Esophagus squamous epithelium (tissue), 5 donors: ENCODE results near the gene RUSF1. TPM values are rescaled to one million over a fixed set of nuclear protein-coding genes. Genes with fewer than 3 reads are reported as not detected.

Source experiments
- DNase-seq: peaks from one replicate; lab custom pipeline; 2025; lab: John Stamatoyannopoulos, UW
- H3K27ac ChIP-seq, 4 donors: fragments of 200-600 bp; sonication (generic); one replicate each; pipeline ENCODE4 v1.5.1; 2016 to 2019; ENCODE audit warnings: mild to moderate bottlenecking in 1 of 4
- H3K27me3 ChIP-seq, 4 donors: fragments of 200-600 bp; sonication (generic); 1 replicate in 3 of 4; 2 replicates in 1 of 4; pipeline versions ENCODE4 v1.5.1 to v1.6.0; 2017 to 2021; ENCODE audit warnings: antibody characterized with exemption in 1 of 4
- H3K36me3 ChIP-seq, 3 donors: fragments of 200-600 bp; sonication (generic); one replicate each; pipeline ENCODE4 v1.5.1; 2016 to 2019
- H3K4me1 ChIP-seq, 3 donors: fragments of 200-600 bp; sonication (generic); one replicate each; pipeline ENCODE4 v1.5.1; 2017 to 2019
- H3K4me3 ChIP-seq, 4 donors: fragments of 200-600 bp; sonication (generic); 1 replicate in 3 of 4; 2 replicates in 1 of 4; pipeline ENCODE4 v1.5.1; 2016 to 2019; ENCODE audit warnings: mild to moderate bottlenecking in 2 of 4, moderate library complexity in 1 of 4
- H3K9me3 ChIP-seq, 3 donors: fragments of 200-600 bp; sonication (generic); one replicate each; pipeline ENCODE4 v1.5.1; 2016 to 2019
- POLR2A ChIP-seq, 4 donors: fragments of 450-650 bp; IDR thresholded peaks; one replicate each; pipeline ENCODE4 v1.6.1; 2017; ENCODE audit warnings: antibody characterized with exemption in 4 of 4, mild to moderate bottlenecking in 4 of 4, moderate library complexity in 3 of 4
- WGBS, 2 donors: methylation state at CpG; one replicate each; pipeline ENCODE4 v1.1.5; 2018; 5-methylcytosine and 5-hydroxymethylcytosine counted together
- intact Hi-C: fragments of 100-400 bp; cut with DNase I; formaldehyde crosslinking; loops from one replicate; pipeline ENCODE4 v1.15.0; 2022
- total RNA-seq, 4 donors: library from RNA; depleted of rRNA; stranded (reverse); fragments of >200 nt; gene quantifications; one replicate each; pipeline ENCODE4 v1.1.0, GENCODE V29; 2016
- TF ChIP-seq, protein P1 (sequence below), 6 experiments: fragments of 450-650 bp in 4 of 6; fragments of 200-600 bp in 2 of 6; sonication (generic) in 2 of 6; IDR thresholded peaks; one replicate each; pipeline ENCODE4 v1.5.1; 2016 to 2019; ENCODE audit warnings: antibody characterized with exemption in 6 of 6, mild to moderate bottlenecking in 4 of 6, moderate library complexity in 4 of 6
- donor health status: DM: yes; HTN: yes; CAD: no.

Gene RUSF1
- total RNA-seq, 4 donors from 2014 or later: 33.7 to 52.3 (median 39.1) TPM

DNA sequence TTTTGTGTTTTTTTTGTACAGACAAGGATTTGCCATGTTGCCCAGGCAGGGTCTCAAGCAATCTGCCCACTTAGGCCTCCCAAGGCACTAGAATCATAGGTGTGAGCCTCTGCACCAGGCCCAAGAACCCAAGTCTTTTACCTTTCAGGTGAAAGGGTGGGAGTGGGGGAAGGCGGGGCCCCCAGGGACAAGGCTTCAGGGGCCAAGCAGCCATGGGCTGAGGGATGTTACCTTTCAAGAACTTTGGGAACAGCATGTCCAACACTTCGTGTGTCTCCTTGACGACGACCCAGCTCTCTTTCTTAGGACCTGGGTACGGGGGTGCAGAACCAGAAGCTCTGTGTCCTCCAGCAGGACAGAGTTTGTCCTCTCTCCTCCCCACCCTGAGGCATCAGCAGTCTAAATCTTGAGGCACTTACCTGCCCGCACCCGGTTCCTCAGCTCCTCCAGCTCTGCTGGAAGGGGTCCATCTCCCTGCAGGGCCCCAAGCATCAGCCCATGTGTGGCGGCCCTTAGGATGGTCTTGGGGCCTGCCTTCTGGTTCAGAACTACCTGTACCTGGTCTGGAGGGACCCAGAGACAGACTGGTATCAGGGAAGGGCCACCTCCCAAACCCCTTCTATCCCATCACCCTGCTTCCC lies 16.3 kb downstream of the RUSF1 start:
- DNase-seq: no peak
- no peaks in the 10 kb centered on the region for H3K9me3 ChIP-seq
- H3K4me1 ChIP-seq: peaks cover 16 to 24% (median 19%) of the 10 kb centered on the region in 3 donors
- H3K36me3 ChIP-seq: peaks cover 12 to 71% (median 23%) of the 10 kb centered on the region in 3 donors
- intact Hi-C loops: no loop called here
- peaks cover 0 to 25% (median 0%) of the 10 kb centered on the region in 4 donors for H3K27me3 ChIP-seq
- 92 to 93% methylated on average over 5 to 8 of the region's 8 CpGs for WGBS, 2 donors
- no peak overlapping the region for H3K4me3 ChIP-seq
- TF ChIP-seq, protein P1, sequence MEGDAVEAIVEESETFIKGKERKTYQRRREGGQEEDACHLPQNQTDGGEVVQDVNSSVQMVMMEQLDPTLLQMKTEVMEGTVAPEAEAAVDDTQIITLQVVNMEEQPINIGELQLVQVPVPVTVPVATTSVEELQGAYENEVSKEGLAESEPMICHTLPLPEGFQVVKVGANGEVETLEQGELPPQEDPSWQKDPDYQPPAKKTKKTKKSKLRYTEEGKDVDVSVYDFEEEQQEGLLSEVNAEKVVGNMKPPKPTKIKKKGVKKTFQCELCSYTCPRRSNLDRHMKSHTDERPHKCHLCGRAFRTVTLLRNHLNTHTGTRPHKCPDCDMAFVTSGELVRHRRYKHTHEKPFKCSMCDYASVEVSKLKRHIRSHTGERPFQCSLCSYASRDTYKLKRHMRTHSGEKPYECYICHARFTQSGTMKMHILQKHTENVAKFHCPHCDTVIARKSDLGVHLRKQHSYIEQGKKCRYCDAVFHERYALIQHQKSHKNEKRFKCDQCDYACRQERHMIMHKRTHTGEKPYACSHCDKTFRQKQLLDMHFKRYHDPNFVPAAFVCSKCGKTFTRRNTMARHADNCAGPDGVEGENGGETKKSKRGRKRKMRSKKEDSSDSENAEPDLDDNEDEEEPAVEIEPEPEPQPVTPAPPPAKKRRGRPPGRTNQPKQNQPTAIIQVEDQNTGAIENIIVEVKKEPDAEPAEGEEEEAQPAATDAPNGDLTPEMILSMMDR (IDR thresholded peaks at IDR 0.05): no peak
- no peak for TF ChIP-seq POLR2A (IDR thresholded peaks at IDR 0.05)
- no peak overlapping the region for H3K27ac ChIP-seq

DNA sequence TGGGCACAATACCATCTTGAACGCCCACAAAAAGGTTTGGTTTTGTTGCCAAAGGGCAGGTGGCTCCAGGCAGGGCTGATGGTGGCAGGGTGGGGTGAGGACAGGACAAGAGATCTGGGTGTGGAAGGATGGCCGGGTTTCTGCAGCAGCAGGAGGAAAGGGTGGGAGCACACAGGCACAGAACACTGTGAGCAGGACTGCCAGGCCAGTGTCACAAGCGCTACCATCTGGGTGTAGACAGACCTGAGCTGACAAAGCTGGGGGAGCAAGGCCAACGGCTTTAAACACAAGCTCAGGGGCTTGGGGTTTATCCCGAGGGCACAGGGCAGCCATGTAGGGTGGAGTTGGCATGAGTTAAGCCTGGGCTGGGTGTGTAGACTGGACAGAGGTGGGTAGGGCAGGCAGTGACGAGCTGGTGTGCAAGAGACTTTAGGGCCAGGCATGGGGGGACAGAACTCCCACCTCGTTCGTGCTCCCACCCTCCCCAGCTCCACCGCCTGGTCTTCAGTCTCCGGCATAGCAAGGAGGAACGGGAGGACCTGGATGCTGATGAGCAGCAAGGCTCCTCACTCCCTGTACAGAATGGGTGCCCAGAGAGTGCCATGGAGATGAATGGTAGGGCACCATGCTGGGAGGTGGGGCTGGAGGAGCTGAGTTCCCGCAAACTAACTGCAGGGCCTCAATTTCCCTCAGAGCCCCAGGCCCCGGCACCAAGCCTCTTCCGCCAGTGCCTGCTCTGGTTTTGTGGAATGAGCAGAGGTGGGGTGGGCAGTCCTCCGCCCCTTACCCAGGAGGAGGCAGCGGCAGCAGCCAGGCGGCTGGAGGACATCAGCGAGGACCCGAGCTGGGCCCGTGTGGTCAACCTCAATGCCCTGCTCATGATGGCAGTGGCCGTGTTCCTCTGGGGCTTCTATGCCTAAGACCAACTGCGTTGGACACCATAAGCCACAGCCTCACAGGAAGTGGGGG lies 18.3 kb downstream of the RUSF1 start:
- Histone ChIP-seq H3K36me3 (peaks cover 7 to 51% (median 18%) of the 10 kb centered on the region in 3 donors), H3K9me3 (no peaks in the 10 kb centered on the region), H3K27me3 (peaks cover 0 to 44% (median 0%) of the 10 kb centered on the region in 4 donors), H3K27ac (no peak overlapping the region), H3K4me3 (no peak overlapping the region), H3K4me1 (peaks cover 16 to 26% (median 19%) of the 10 kb centered on the region in 3 donors)
- TF ChIP-seq POLR2A (IDR thresholded peaks at IDR 0.05): no peak
- TF ChIP-seq, protein P1 (IDR thresholded peaks at IDR 0.05): no peak
- 80 to 81% methylated on average over 10 to 14 of the region's 22 CpGs for WGBS, 2 donors
- no peak for DNase-seq
- intact Hi-C loops: no loop called here

DNA sequence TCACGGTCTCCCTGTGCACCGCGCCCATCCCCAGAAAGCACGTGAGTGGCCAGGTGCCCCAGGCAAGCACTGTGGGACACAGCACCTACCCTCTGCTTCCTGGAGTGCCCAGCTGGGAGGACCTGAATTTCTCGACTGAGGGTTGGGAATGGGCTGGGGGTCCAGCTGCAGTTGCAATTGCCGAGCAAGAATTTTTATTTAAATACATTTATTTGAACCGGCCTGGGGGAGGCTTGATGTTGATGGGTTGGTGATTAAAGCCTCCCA lies 19.0 kb downstream of the RUSF1 start:
- DNase-seq: no peak
- H3K4me3 ChIP-seq: no peak overlapping the region
- intact Hi-C loops: no loop called here
- no peak overlapping the region for H3K27ac ChIP-seq
- H3K4me1 ChIP-seq: peaks cover 16 to 26% (median 19%) of the 10 kb centered on the region in 3 donors
- H3K27me3 ChIP-seq: peaks cover 0 to 44% (median 0%) of the 10 kb centered on the region in 4 donors
- peaks cover 7 to 45% (median 18%) of the 10 kb centered on the region in 3 donors for H3K36me3 ChIP-seq
- 72 to 80% methylated on average over 5 to 7 of the region's 7 CpGs for WGBS, 2 donors
- no peak for TF ChIP-seq POLR2A (IDR thresholded peaks at IDR 0.05)
- H3K9me3 ChIP-seq: no peaks in the 10 kb centered on the region

DNA sequence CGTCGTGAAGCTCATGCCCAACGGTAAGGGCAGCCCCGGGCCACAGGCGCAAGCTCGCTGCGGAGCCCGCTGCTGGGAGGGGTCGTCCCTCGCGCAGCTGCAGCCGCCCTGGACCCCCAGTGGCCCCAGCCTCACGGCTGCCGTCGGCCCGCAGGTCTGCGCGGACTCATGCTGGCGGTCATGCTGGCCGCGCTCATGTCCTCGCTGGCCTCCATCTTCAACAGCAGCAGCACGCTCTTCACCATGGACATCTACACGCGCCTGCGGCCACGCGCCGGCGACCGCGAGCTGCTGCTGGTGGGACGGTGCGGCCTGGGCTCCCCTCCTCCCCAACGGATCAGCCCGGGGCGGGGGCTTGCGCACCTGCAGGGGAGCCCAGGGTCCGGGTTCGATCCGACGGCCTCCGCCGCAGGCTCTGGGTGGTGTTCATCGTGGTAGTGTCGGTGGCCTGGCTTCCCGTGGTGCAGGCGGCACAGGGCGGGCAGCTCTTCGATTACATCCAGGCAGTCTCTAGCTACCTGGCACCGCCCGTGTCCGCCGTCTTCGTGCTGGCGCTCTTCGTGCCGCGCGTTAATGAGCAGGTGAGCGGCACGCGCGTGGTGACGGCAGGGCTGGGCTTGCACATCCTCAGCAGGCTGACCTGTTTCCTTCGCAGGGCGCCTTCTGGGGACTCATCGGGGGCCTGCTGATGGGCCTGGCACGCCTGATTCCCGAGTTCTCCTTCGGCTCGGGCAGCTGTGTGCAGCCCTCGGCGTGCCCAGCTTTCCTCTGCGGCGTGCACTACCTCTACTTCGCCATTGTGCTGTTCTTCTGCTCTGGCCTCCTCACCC lies 19.5 kb downstream of the RUSF1 start:
- peak overlapping the region in 1 of 4 donors; percentile 4 for H3K27ac ChIP-seq
- intact Hi-C loops: no loop called here
- WGBS, 2 donors: 63 to 84% methylated on average over 7 to 9 of the region's 77 CpGs
- peaks cover 16 to 26% (median 19%) of the 10 kb centered on the region in 3 donors for H3K4me1 ChIP-seq
- no peaks in the 10 kb centered on the region for H3K9me3 ChIP-seq
- no peak for TF ChIP-seq POLR2A (IDR thresholded peaks at IDR 0.05)
- TF ChIP-seq, protein P1 (IDR thresholded peaks at IDR 0.05): no peak
- DNase-seq: no peak
- peak overlapping the region; percentile 39 to 73 (median 55) for H3K4me3 ChIP-seq
- peaks cover 0 to 44% (median 0%) of the 10 kb centered on the region in 4 donors for H3K27me3 ChIP-seq
- peaks cover 5 to 39% (median 15%) of the 10 kb centered on the region in 3 donors for H3K36me3 ChIP-seq
